HFFc6 (cell line): ENCODE results near the gene HRAS. TPM values are rescaled to one million over a fixed set of nuclear protein-coding genes. Genes with fewer than 3 reads are reported as not detected.
"Not testable (repeated sequence)": the region's sequence is repeated elsewhere in the genome, so short reads cannot be mapped to it uniquely, and the experiment has no call there.

Experiments used
- DNase-seq: peaks from one replicate; pipeline ENCODE4 v3.0.0-alpha.2; 2018
- H3K27ac Mint-ChIP-seq: 2 replicates; pipeline ENCODE4 v1.8.0; 2020; ENCODE audit warnings: mild to moderate bottlenecking, mixed read lengths
- H3K27me3 Mint-ChIP-seq: 2 replicates; pipeline ENCODE4 v1.8.0; 2021; ENCODE audit warnings: mild to moderate bottlenecking, moderate library complexity, mixed read lengths; ENCODE audit not compliant: insufficient read depth
- H3K36me3 Mint-ChIP-seq: 2 replicates; pipeline ENCODE4 v1.8.0; 2021; ENCODE audit warnings: low read depth, mixed read lengths
- H3K4me1 Mint-ChIP-seq: 2 replicates; pipeline ENCODE4 v1.8.0; 2020; ENCODE audit warnings: low read depth, mixed read lengths
- H3K4me3 Mint-ChIP-seq: 2 replicates; pipeline ENCODE4 v1.8.0; 2020; ENCODE audit warnings: mild to moderate bottlenecking, moderate library complexity, mixed read lengths
- H3K9me3 Mint-ChIP-seq: 2 replicates; pipeline ENCODE4 v1.8.0; 2020; ENCODE audit warnings: mild to moderate bottlenecking, mixed read lengths
- CTCF ChIP-seq: fragments of 200-600 bp; sonication (generic); IDR thresholded peaks from 2 replicates; pipeline ENCODE4 v1.5.0; 2021; ENCODE audit warnings: antibody characterized with exemption, mild to moderate bottlenecking
- total RNA-seq, 6 experiments: library from RNA; stranded (reverse); fragmentation: NEBNext Ultra II Directional; extraction: Animal tissue kit (Norgen Biotek cat#: 25700); gene quantifications; 2 replicates in 1 of 6; 3 replicates in 5 of 6; pipeline ENCODE4 v1.2.3, GENCODE V29; 2021

Gene HRAS
- total RNA-seq, 6 experiments from 2014 or later, result 102 to 125 (median 107) TPM

- no peak for DNase-seq
- Mint-ChIP-seq H3K36me3 (peaks cover 6% of the 10 kb centered on the region; the same call in 1 of the 2 replicates), H3K27me3 (peaks cover 3% of the 10 kb centered on the region; the same call in 1 of the 2 replicates), H3K4me1 (peaks cover 37% of the 10 kb centered on the region), H3K4me3 (peak overlapping the region; percentile 84), H3K9me3 (no peaks in the 10 kb centered on the region), H3K27ac (no peak overlapping the region; the same call in 1 of the 2 replicates)
- no peak for TF ChIP-seq CTCF
These were observed 40.1 kb upstream of the HRAS start for GRCh38 chr11:575313-575995.

GRCh38 chr11:574632-575312 is 39.4 kb upstream of the HRAS start:
- Mint-ChIP-seq H3K36me3 (peaks cover 6% of the 10 kb centered on the region; the same call in 1 of the 2 replicates), H3K4me1 (peaks cover 32% of the 10 kb centered on the region), H3K4me3 (peak overlapping the region; percentile 84), H3K9me3 (no peaks in the 10 kb centered on the region), H3K27me3 (peaks cover 3% of the 10 kb centered on the region; the same call in 1 of the 2 replicates), H3K27ac (peak overlapping the region; percentile 16; the same call in 1 of the 2 replicates)
- TF ChIP-seq CTCF, result no peak
- no peak for DNase-seq

- not testable (repeated sequence) for H3K36me3 Mint-ChIP-seq, H3K27me3 Mint-ChIP-seq, H3K4me3 Mint-ChIP-seq, DNase-seq, H3K27ac Mint-ChIP-seq, H3K9me3 Mint-ChIP-seq
- H3K4me1 Mint-ChIP-seq, result peaks cover 25% of the 10 kb centered on the region
These were observed 38.7 kb upstream of the HRAS start for GRCh38 chr11:574031-574570.

- DNase-seq, result no peak
- Mint-ChIP-seq H3K4me1 (peaks cover 17% of the 10 kb centered on the region), H3K36me3 (peaks cover 6% of the 10 kb centered on the region; the same call in 1 of the 2 replicates), H3K4me3 (no peak overlapping the region), H3K9me3 (no peaks in the 10 kb centered on the region), H3K27ac (no peak overlapping the region), H3K27me3 (peaks cover 3% of the 10 kb centered on the region; the same call in 1 of the 2 replicates)
- TF ChIP-seq CTCF, result no peak
These were observed 37.9 kb upstream of the HRAS start for GRCh38 chr11:573146-573759.

GRCh38 chr11:571802-572185 is 36.4 kb upstream of the HRAS start:
- Mint-ChIP-seq H3K36me3 (no peaks in the 10 kb centered on the region), H3K27me3 (peaks cover 3% of the 10 kb centered on the region; the same call in 1 of the 2 replicates), H3K9me3 (no peaks in the 10 kb centered on the region), H3K4me1 (peaks cover 6% of the 10 kb centered on the region), H3K4me3 (no peak overlapping the region), H3K27ac (no peak overlapping the region)
- DNase-seq, result no peak
- TF ChIP-seq CTCF, result no peak
